Measurements from ENCODE around the gene LMO3. TPM values are rescaled to one million over a fixed set of nuclear protein-coding genes. Genes with fewer than 3 reads are reported as not detected.

Gene LMO3
- polyA plus RNA-seq, 1 experiment: not detected

DNA sequence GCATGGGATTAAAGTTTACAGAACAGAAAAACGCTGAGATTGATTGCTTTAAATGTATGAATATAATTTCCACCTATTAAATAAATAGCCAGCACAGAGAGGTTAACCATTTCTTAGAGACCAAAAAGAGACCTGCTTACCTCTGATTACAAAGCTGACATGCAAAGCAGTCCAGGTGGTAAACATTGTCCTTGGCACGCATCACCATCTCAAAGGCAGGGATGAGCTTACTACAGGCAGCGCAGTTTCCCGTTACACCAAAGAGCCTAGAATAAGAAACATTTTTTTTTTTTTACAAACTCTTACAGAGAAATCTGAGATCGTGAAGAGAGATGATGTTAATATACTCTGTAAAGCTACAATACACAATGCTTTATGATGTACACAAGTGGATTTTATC, 45.7 kb downstream of the LMO3 start:
- CTCF ChIA-PET: no interaction called here
- no peak for DNase-seq (ENCODE audit: low read depth)
- Histone ChIP-seq H3K36me3 (ENCODE audit: control insufficient read depth, insufficient read depth, low read length) (no peaks in the 10 kb centered on the region), H3K4me3 (ENCODE audit: low read depth, low read length) (no peak overlapping the region), H3K27me3 (ENCODE audit: control insufficient read depth, insufficient read depth, low read length) (no peaks in the 10 kb centered on the region)
- POLR2A ChIA-PET: no interaction called here
- no peak for TF ChIP-seq CTCF (IDR thresholded peaks at IDR 0.05; ENCODE audit: insufficient read depth, low read depth, low read length)

GRCh38 chr12:16555630-16556029, 50.3 kb downstream of the LMO3 start:
- CTCF ChIA-PET: no interaction called here
- H3K4me3 ChIP-seq (ENCODE audit: low read depth, low read length): no peak overlapping the region

GRCh38 chr12:16553457-16553856, 52.5 kb downstream of the LMO3 start:
- no peak for DNase-seq (ENCODE audit: low read depth)
- POLR2A ChIA-PET: no interaction called here
- Histone ChIP-seq H3K4me3 (ENCODE audit: low read depth, low read length) (no peak overlapping the region), H3K36me3 (ENCODE audit: control insufficient read depth, insufficient read depth, low read length) (no peaks in the 10 kb centered on the region), H3K27me3 (ENCODE audit: control insufficient read depth, insufficient read depth, low read length) (no peaks in the 10 kb centered on the region)
- no peak for TF ChIP-seq CTCF (IDR thresholded peaks at IDR 0.05; ENCODE audit: insufficient read depth, low read depth, low read length)
- CTCF ChIA-PET: no interaction called here

More at GRCh38 chr12:16555630-16556029, 50.3 kb downstream of the LMO3 start:
- DNase-seq (ENCODE audit: low read depth): no peak
- H3K36me3 ChIP-seq (ENCODE audit: control insufficient read depth, insufficient read depth, low read length): no peaks in the 10 kb centered on the region
- H3K27me3 ChIP-seq (ENCODE audit: control insufficient read depth, insufficient read depth, low read length): no peaks in the 10 kb centered on the region
- POLR2A ChIA-PET: no interaction called here
- TF ChIP-seq CTCF (IDR thresholded peaks at IDR 0.05; ENCODE audit: insufficient read depth, low read depth, low read length): no peak

DNA sequence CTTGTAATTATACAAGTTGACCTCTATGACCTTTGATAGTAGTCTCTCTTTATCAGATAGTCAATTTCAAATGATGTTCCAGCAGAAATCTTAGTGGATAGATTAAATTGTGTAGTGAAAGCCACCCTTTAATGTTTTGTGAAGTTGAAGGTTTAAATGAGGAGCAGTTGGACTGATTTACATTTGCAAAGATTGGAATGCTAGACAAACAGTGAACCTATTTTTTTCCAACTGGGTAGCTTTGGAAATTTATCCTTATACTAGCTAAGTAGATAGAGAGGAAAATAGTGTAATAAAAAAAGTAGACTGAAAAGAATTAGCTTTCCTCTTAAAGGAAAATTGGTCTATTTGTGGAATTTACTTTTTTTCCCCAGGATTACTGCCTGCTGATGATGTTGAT, 53.7 kb downstream of the LMO3 start:
- CTCF ChIA-PET: no interaction called here
- Histone ChIP-seq H3K27me3 (ENCODE audit: control insufficient read depth, insufficient read depth, low read length) (no peaks in the 10 kb centered on the region), H3K4me3 (ENCODE audit: low read depth, low read length) (no peak overlapping the region), H3K36me3 (ENCODE audit: control insufficient read depth, insufficient read depth, low read length) (no peaks in the 10 kb centered on the region)
- no peak for TF ChIP-seq CTCF (IDR thresholded peaks at IDR 0.05; ENCODE audit: insufficient read depth, low read depth, low read length)
- POLR2A ChIA-PET: no interaction called here
- DNase-seq (ENCODE audit: low read depth): no peak

DNA sequence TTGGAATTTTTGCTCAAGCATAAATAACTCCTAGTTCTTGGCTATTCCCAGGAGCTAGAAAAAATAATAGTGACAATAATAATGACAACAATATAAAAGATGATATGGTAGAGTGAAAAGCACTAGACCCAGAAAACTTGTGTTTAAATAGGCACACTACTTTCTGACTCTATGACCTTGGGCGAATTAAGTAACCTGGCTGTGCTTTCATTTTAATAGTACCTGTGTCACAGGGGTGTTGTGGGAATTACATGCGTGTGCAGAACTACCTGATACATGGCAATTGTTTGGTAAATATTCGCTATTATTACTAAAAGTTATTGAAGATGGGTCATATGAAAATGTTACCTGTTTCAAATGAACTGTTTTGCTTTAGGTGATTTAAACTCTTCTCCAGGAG, 60.1 kb downstream of the LMO3 start:
- POLR2A ChIA-PET: no interaction called here
- no peak for TF ChIP-seq CTCF (IDR thresholded peaks at IDR 0.05; ENCODE audit: insufficient read depth, low read depth, low read length)
- Histone ChIP-seq H3K27me3 (ENCODE audit: control insufficient read depth, insufficient read depth, low read length) (no peaks in the 10 kb centered on the region), H3K36me3 (ENCODE audit: control insufficient read depth, insufficient read depth, low read length) (no peaks in the 10 kb centered on the region), H3K4me3 (ENCODE audit: low read depth, low read length) (no peak overlapping the region)
- CTCF ChIA-PET: no interaction called here
- no peak for DNase-seq (ENCODE audit: low read depth)

All from BJ (cell line).